Stimulated activated CD4-positive, alpha-beta T cell treated with anti-CD3 and anti-CD28 coated beads, Interleukin-2, amount 100 ng/mL, for 24 hours (primary cell): ENCODE measurements around the gene OR10Z1.

Experiments used
- DNase-seq, 2 donors: peaks; one replicate each; pipeline ENCODE4 v3.0.0-alpha.2; 2020

Gene OR10Z1, protein sequence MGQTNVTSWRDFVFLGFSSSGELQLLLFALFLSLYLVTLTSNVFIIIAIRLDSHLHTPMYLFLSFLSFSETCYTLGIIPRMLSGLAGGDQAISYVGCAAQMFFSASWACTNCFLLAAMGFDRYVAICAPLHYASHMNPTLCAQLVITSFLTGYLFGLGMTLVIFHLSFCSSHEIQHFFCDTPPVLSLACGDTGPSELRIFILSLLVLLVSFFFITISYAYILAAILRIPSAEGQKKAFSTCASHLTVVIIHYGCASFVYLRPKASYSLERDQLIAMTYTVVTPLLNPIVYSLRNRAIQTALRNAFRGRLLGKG

GRCh38 chr1:158604968-158605367 is at the start of gene OR10Z1:
Gene OR10Z1 (plus strand): TSS chr1:158605268. CDS start chr1:158606439, 1,171 bp downstream.
- DNase-seq = no peak

- DNase-seq = no peak
Observed at GRCh38 chr1:158559696-158560095, 45.4 kb upstream of the OR10Z1 start.

- no peak for DNase-seq
Observed at GRCh38 chr1:158563853-158564252, 41.2 kb upstream of the OR10Z1 start.

DNA sequence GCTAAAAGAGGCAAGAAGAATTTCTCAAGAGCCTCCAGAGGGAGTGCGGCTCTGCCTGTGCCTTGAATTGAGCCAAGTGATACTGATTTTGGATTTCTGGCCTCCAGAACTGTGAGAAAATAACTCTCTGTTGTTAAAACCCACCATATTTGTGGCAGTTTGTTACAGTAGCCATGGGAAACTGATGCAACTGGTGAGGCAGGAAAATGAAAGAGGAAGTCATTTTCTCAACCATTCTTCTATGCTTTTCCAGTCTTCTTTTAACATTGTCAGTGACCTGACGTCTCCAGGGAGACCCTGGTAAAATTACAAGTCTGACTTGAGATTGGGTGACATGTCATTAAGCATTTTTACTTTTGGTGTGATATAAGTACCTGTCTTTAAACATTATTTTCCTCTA is 40.5 kb upstream of the OR10Z1 start:
- no peak for DNase-seq

- no peak for DNase-seq
Observed at GRCh38 chr1:158570480-158570879, 34.6 kb upstream of the OR10Z1 start, which contains the start of gene OR6P1. Gene OR6P1 (minus strand): TSS chr1:158570580. CDS start chr1:158563604, 6,976 bp downstream.

GRCh38 chr1:158572226-158572625 is 32.8 kb upstream of the OR10Z1 start:
- DNase-seq = no peak

GRCh38 chr1:158577561-158577960 is 27.5 kb upstream of the OR10Z1 start:
- no peak for DNase-seq

GRCh38 chr1:158579733-158580132 is 25.3 kb upstream of the OR10Z1 start, which contains the start of gene OR10X1:
Gene OR10X1 (minus strand): TSS chr1:158579899. CDS start chr1:158579899, 0 bp downstream.
- no peak for DNase-seq

DNA sequence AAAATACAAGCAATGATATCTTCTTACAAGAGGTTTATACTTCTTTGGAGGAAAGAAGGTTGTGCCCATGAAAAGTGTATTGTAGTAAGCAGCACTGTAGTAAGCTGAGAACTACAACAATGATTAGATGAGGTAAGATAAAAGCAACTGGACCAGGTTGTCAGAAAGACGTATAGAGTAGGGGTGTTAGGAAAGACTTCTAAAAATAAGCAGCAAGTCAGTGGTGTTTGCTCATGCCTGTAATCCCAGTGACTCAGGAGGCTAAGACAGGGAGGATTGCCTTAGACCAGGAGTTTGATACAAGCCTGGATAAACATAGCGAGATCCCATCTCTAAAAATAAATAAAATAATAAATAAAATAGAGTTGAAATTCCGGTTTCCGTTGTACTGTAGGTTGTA is 21.1 kb upstream of the OR10Z1 start:
- no peak for DNase-seq

DNA sequence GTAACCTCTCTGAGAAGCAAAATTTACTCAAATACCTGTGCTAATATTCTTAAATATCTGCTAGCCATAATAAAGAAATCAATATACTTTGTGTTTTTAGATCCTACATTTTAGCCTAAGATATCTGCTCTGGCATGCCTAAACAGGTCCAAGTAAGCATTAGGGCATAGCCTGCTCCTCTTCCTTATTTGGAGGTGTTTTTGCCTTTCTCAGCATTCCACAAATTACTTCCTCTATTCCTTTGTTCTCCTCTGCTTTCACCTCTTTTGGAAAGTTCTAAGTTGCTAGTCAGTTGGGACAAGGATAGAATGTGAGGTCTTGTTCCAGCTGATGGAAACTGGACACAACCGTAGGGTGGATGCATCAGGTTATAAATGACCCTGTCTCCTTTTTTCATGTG is 18.1 kb upstream of the OR10Z1 start:
- DNase-seq = no peak

DNA sequence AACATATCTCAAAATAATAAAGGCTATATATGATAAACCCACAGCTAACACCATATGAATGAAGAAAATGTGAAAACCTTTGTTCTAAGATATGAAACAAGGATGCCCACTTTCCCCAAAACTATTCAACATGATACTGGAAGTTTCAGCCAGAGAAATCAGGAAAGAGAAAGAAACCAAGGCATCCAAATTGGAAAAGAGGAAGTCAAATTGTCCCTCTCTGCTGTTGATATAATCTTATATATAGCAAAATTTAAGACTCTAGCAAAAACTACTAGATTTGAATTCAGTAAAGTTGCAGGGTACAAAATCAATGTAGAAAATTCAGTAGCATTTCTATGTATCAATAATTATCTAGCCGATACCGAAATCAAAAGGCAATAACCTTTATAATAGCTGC is 4.3 kb upstream of the OR10Z1 start:
- no peak for DNase-seq

DNA sequence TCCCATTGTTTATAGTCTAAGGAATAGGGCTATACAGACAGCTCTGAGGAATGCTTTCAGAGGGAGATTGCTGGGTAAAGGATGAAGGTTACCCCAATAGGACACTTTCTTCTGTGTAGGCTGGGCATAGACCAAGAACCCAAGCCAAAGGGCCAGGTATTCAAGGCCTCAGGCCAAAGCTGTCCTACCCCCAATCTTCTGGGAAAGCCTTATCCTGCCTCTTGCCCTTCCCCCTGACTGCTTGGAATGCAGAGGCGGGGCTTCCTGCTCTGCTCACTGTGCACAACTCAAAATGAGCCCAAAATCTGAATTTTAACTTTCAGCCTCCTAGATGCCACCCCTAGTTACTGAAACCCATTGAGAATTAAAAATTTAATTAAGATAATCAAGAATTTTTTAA is 2.2 kb downstream of the OR10Z1 start:
- no peak for DNase-seq

DNA sequence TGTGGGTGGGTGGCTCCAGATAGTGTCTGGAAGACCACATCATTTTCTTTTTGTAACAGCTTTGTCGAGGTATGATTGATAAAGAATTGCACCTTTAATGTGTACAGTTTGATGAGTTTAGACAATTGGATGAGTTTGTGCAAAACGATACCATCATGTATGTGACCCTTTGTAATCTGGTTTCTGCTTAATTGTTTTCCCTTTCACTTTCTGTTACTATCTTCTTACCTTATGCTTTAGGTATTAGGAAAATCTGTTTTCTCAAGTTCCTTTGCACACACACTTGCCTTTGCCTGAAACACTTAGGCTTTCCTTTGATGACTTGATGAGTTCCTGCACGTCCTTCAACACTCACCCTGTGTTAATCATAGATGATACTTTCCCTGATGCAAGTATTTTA is 6.8 kb downstream of the OR10Z1 start:
- DNase-seq = no peak

DNA sequence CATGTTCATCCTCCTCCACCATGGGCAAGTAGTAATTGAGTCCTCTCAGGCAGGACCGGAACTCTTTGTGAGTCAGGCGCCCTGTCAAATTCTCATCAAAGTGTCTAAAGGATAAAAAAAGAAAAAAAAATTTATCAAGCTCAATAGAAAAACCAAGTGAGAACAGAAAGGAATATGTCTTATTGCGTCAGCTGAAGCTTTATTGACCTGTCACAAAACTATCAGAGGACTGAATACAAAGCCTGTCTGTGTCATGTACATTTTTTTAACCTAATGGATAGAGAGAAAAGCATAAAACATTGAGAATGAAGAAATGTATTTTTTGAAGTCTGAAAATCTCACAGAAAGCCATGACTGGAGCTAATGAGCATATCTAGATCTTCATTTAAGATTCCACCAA is 8.7 kb downstream of the OR10Z1 start:
- no peak for DNase-seq

- no peak for DNase-seq
Observed at GRCh38 chr1:158638146-158638545, 33.1 kb downstream of the OR10Z1 start.

DNA sequence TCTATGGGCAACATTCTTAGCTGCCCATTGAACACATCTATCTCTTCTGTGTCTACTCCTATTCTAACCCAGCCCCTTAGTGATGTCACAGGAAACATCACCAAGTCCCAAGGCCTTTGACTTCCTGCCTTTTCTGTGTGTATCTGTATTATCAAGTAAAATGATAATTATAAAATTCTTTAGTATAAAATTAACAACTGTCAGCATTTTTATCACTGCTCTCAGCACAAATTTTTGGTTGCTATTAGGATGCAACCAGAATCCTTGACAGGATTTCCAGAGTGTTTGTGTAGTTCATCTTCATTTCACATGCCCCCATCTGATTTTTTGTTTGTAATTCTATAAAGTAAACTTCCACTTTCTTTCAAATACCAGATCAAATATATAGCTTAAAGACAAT is 33.8 kb downstream of the OR10Z1 start:
- no peak for DNase-seq

DNA sequence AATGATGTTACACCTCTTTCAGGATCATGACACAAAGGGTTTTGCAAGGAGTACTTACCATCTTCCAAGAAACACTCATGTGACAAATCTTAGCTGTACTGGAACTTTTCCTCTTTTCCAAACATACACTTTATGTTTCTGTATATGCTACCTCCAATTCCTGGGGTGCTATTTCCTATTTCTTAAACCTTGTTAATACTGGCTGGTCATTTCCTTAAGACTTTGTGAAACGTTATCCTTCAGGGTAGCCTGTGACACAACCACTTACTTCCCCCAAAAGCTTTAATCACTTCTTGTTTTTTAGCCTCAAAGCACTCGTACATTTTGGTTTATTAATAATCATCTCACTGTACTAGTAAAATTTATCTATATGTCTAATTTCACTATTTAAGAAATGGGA is 39.4 kb downstream of the OR10Z1 start:
- DNase-seq = no peak

DNA sequence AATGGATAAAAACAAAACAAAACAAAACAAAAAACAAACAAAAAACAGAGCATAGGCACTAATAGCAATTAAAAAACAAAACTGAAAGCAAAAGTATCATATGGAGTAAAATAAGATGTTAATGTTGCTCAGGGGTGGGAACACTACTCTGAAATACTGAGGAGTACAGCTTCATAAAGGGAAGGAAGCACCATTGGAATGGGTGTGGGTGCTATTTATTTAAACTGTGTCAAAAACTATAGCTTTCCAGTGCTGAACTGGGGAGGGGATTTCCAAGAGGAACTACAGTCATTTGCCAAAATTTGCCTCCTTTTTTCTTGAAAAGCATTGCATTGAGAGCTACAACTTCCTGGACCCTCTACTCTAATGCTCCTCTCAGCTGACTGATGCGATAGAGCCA is 41.4 kb downstream of the OR10Z1 start:
- no peak for DNase-seq

DNA sequence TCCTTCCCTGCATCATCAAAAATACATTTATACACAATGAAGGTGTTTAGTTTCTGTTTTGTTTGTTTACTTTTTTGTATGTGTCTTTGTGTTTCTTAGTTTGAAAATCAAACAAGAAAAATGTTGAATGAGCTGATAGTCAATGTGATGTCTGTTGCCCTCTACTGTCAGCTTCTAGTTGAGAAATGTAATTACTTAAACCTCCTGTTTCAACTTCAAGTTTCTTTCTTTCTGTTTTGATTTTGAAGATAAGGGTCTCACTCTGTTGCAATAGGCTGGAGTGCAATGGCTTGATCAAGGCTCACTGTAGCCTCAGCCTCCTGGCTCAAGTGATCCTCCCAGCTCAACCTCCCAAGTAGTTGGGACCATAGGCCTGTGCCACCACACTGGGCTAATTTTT is 44.0 kb downstream of the OR10Z1 start:
- no peak for DNase-seq

- DNase-seq = no peak
Observed at GRCh38 chr1:158652721-158653334, 47.8 kb downstream of the OR10Z1 start.

DNA sequence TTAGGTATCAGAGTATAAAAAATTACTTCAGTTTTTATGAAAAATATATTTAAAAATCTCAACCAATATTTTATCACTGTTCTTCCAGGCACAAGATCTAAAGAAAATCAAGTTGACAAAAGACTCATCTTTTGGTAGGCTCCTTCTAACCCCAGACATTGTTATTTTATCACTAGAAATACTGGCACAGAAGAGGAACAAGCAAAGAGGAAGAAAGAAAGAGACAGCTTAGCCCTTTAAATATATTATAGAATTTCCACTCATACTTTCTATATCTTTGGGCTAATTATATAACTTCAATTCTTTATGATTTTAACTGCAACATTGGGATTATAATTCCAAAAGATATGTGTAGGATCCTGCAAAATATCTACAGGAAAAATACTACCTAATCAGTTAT is 49.0 kb downstream of the OR10Z1 start:
- DNase-seq = no peak

- DNase-seq = no peak
Observed at GRCh38 chr1:158654571-158654970, 49.5 kb downstream of the OR10Z1 start.
